Fibroblast of pulmonary artery (primary cell): ENCODE data around the gene NEB.

Experiments used
- DNase-seq: peaks from one replicate; pipeline ENCODE4 v3.0.0-alpha.2; 2010; ENCODE audit warnings: low read depth
- H3K4me3 ChIP-seq: replicated peaks from 2 replicates; pipeline ENCODE4 v1.5.1; 2011; ENCODE audit warnings: low read depth, mild to moderate bottlenecking, control low read depth, low read length, moderate library complexity
- TF ChIP-seq, protein P1 (sequence below): IDR thresholded peaks from 2 replicates; pipeline ENCODE4 v1.5.1; 2011; ENCODE audit warnings: mild to moderate bottlenecking, control low read depth, low read length, inconsistent platforms; ENCODE audit errors: missing control alignments

NEB gene

GRCh38 chr2:151668737-151669136 is 65.5 kb downstream of the NEB start:
- H3K4me3 ChIP-seq: no peak overlapping the region
- DNase-seq: no peak
- TF ChIP-seq, protein P1, sequence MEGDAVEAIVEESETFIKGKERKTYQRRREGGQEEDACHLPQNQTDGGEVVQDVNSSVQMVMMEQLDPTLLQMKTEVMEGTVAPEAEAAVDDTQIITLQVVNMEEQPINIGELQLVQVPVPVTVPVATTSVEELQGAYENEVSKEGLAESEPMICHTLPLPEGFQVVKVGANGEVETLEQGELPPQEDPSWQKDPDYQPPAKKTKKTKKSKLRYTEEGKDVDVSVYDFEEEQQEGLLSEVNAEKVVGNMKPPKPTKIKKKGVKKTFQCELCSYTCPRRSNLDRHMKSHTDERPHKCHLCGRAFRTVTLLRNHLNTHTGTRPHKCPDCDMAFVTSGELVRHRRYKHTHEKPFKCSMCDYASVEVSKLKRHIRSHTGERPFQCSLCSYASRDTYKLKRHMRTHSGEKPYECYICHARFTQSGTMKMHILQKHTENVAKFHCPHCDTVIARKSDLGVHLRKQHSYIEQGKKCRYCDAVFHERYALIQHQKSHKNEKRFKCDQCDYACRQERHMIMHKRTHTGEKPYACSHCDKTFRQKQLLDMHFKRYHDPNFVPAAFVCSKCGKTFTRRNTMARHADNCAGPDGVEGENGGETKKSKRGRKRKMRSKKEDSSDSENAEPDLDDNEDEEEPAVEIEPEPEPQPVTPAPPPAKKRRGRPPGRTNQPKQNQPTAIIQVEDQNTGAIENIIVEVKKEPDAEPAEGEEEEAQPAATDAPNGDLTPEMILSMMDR: no peak

DNA sequence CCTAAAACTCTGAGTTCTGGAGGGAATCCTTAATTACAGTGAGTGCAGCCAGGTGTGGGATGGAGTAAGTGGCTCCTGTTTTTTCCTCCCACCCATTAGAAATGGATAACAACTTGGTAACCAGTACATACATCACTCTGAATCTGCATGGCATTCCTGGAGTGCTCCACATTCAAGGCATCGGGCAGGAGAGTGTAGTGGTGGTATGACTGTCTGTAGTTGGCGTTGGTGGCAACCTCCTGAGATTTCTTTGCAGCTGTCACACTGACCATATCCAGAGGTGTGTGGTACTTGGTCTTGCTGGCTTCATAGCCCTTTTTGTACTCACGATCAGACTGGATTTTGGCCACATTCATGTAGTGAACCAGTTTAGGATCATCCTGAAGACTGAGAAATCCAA is 68.3 kb downstream of the NEB start:
- DNase-seq: no peak
- H3K4me3 ChIP-seq: no peak overlapping the region
- TF ChIP-seq, protein P1: no peak

GRCh38 chr2:151664520-151664919 is 69.8 kb downstream of the NEB start:
- no peak overlapping the region for H3K4me3 ChIP-seq
- TF ChIP-seq, protein P1: no peak
- DNase-seq: no peak

DNA sequence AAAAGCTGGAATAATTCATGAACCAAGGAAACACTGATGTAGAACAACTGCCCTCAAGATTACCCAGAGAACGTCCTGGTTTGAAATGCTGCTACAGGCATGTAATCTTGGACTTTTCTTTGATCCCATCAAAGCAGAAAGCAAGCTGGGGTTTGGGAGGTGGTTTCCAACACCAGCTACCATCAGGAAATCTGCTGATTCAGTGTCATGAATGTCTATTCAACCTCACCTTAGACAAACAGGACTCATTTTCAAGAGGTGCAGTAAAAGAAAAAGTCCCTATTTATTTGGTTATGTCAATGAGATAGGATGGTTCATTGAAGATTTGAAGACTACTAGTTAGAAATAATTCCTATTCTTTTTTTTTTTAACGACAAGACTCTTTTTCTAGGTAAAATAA is 72.7 kb downstream of the NEB start:
- H3K4me3 ChIP-seq: no peak overlapping the region
- DNase-seq: no peak
- TF ChIP-seq, protein P1: no peak

DNA sequence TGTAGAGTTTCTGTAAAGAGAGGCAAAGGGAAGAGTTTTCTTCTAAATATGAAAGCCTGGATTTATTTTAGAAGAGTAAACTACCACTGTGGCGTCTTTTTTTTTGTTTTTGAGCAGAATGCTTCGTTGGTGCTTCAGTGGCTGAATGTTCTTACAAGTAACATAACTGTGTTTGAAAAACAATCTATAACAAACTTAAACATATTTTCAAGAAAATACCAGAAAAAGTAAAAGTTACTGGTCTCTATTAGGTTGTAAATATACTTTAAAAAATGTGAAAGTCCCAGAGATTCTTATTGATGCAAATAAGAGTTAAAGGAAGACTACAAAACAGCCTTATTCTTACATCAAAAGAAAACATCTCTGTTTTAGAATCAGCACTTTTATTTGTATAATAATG is 76.2 kb downstream of the NEB start:
- H3K4me3 ChIP-seq: no peak overlapping the region
- TF ChIP-seq, protein P1: no peak
- DNase-seq: no peak

DNA sequence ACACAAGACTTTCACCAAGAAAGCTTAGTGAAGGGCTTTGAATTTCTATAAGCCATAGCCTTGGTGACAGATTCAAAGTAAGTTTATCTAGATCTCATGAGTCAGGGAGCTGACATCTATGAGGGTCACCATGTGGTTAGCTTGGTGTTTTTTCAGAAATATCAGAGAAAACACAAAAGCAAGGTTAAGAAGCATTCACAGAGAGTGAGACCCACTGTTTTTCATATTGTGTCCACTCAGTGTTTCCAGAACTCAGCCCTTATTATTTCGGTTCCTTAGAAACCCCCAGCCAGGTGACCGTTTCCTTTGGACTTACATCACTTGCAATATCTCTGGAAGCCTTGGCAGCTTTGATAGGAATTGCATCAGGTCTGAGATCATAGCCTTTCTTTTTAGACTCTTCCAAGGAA is 76.6 kb downstream of the NEB start:
- DNase-seq: no peak
- H3K4me3 ChIP-seq: no peak overlapping the region
- TF ChIP-seq, protein P1: no peak

GRCh38 chr2:151655663-151656398 is 78.4 kb downstream of the NEB start:
- no peak for DNase-seq
- no peak overlapping the region for H3K4me3 ChIP-seq
- TF ChIP-seq, protein P1: no peak
